LNCAP (cell line): Measurements from ENCODE around the gene SSBP2.

Source experiments
- TF ChIP-seq, protein P1 (sequence below): fragments of 450-650 bp; IDR thresholded peaks from 2 replicates; pipeline ENCODE4 v1.5.1; 2017; ENCODE audit warnings: mild to moderate bottlenecking

The SSBP2 gene

DNA sequence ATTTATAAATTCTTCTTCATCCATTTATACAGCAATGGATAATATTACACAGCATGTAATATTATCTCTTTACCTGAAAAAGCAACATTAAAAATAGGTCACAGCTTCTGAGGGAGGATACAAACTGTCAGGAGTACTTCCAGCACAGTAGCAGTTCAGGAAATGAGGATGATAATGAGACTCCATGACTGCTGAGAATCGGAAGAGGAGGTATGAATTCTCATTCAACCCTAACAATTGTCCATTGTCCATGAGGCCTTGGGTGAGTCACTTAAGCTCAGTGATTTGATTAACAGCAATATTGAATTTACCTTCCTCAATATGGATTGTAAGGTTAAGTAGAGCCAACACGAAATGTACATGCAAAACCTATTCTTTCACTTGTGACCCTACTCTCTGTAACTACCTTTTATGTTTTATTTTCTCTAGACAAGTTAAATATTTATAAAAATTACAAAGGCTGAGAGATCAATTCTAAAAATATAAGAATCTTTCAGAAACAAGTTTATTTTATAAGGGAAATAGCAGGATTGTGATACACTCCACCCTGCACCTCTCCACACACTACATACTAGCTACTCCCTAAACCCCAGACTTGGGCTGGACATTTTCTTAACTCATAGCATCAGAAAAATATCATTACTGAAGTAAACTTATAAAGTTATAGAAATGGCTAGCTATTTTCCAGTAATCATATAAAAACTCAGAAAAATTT is 197.9 kb downstream of the SSBP2 start:
- TF ChIP-seq, protein P1, sequence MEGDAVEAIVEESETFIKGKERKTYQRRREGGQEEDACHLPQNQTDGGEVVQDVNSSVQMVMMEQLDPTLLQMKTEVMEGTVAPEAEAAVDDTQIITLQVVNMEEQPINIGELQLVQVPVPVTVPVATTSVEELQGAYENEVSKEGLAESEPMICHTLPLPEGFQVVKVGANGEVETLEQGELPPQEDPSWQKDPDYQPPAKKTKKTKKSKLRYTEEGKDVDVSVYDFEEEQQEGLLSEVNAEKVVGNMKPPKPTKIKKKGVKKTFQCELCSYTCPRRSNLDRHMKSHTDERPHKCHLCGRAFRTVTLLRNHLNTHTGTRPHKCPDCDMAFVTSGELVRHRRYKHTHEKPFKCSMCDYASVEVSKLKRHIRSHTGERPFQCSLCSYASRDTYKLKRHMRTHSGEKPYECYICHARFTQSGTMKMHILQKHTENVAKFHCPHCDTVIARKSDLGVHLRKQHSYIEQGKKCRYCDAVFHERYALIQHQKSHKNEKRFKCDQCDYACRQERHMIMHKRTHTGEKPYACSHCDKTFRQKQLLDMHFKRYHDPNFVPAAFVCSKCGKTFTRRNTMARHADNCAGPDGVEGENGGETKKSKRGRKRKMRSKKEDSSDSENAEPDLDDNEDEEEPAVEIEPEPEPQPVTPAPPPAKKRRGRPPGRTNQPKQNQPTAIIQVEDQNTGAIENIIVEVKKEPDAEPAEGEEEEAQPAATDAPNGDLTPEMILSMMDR: no peak

GRCh38 chr5:81549123-81549522 is 201.8 kb downstream of the SSBP2 start:
- TF ChIP-seq, protein P1: no peak

DNA sequence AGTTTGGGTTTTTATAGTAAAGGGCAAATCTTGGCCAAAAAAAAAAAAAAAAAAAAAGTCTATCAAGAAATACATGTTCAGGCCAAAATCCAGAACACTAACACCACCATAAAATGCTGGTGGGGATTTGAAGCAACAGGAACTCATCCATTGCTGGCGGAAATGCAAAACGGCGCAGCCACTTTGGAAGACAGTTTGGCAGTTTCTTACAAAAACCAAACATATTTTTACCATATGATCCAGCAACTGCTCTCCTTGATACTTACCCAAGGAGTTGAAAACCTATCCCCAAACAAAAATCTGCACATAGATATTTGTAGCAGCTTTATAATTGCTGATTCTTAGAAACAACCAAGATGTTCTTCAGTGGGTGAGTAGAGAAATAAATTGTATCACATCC is 203.9 kb downstream of the SSBP2 start:
- TF ChIP-seq, protein P1: no peak

GRCh38 chr5:81545911-81546310 is 205.0 kb downstream of the SSBP2 start:
- TF ChIP-seq, protein P1: no peak

- TF ChIP-seq, protein P1: no peak
Observed at GRCh38 chr5:81544351-81545018, 206.4 kb downstream of the SSBP2 start.

- TF ChIP-seq, protein P1: no peak
Observed at GRCh38 chr5:81542242-81542641, 208.7 kb downstream of the SSBP2 start.

DNA sequence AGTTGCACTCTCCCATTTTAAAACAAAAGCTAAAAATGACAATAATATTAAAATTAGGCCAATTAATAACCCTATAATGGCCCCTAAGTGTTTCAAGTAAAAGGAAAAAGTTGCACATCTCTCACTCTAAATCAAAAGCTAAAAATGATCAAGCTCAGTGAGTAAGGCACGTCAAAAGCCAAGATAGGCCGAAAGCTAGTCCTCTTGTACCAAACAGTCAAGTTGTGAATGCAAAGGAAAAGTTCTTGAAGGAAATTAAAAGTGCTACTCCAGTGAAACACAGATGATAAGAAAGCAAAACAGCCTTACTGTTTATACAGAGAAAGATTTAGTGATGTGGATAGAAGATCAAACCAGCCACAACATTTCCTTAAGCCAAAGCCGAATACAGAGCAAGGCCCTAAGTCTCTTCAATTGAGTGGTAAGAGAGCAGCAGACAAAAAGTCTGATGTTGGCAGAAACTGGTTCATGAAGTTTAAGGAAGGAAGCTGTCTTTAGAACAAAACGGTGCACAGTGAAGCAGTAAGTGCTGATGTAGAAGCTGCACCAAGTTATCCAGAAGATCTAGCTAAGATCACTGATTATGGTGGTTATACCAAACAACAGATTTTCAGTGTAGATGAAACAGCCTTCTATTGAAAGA is 212.9 kb downstream of the SSBP2 start:
- TF ChIP-seq, protein P1: no peak
